Vagina (tissue), 2 donors: ENCODE measurements around the gene ITIH5.

ENCODE experiments used
- CTCF ChIP-seq, 3 experiments: fragments of 450-650 bp in 2 of 3; fragments of 200-600 bp in 1 of 3; sonication (generic) in 1 of 3; IDR thresholded peaks; one replicate each; pipeline ENCODE4 v1.5.1; 2017 to 2019; ENCODE audit warnings: antibody characterized with exemption in 3 of 3, mild to moderate bottlenecking in 2 of 3, moderate library complexity in 2 of 3
- POLR2AphosphoS5 ChIP-seq, 2 donors: sonication (generic); formaldehyde crosslinking; IDR thresholded peaks; one replicate each; pipeline ENCODE4 v1.9.0; 2017; ENCODE audit warnings: antibody characterized with exemption in 2 of 2, mild to moderate bottlenecking in 2 of 2, low read depth in 1 of 2; ENCODE audit not compliant: insufficient read depth in 1 of 2

GRCh38 chr10:7532723-7533498, 133.9 kb downstream of the ITIH5 start:
- TF ChIP-seq CTCF (IDR thresholded peaks at IDR 0.05) (no peak), POLR2AphosphoS5 (IDR thresholded peaks at IDR 0.05; ENCODE audit: insufficient read depth in 1 of 2, low read depth in 1 of 2) (no peak)
